Measurements from ENCODE around the gene EXOC1. TPM values are rescaled to one million over a fixed set of nuclear protein-coding genes. Genes with fewer than 3 reads are reported as not detected.

Gene EXOC1
- total RNA-seq, 1 experiment from 2014 or later, result 17.6 TPM

- intact Hi-C loops (cut with micrococcal nuclease), result loop anchor here (5.0 kb wide), 1 partner anchor 499 kb away; no protein-coding TSS in a partner anchor
- ChIA-PET RAD21 (ENCODE audit: low non-redundant PET in 1 of 2, low total read pairs in 2 of 2, uncharacterized antibody in 2 of 2, unreplicated experiment in 2 of 2) (no interaction called here), POLR2A (no interaction called here)
Observed at GRCh38 chr4:55808186-55808585, 45.3 kb upstream of the EXOC1 start.

More at GRCh38 chr4:55808186-55808585, 45.3 kb upstream of the EXOC1 start:
- Histone ChIP-seq H4K20me1 (ENCODE audit: insufficient read depth) (no peaks in the 10 kb centered on the region), H3K4me1 (ENCODE audit: control insufficient read depth in 1 of 2, insufficient read depth in 2 of 2, low read length in 2 of 2) (no peaks in the 10 kb centered on the region), H3K4me3 (replicated peaks in 1 of 2; ENCODE audit: low read depth in 1 of 2, low read length in 2 of 2) (no peak overlapping the region), H3K79me2 (ENCODE audit: insufficient read depth, low read length) (no peaks in the 10 kb centered on the region), H3K27me3 (ENCODE audit: insufficient read depth, low read length) (no peaks in the 10 kb centered on the region), H3K9me2 (ENCODE audit: insufficient read depth) (no peaks in the 10 kb centered on the region), H3K27ac (ENCODE audit: low read depth, low read length) (no peak overlapping the region), H3K9ac (ENCODE audit: low read length) (no peak overlapping the region), H3K36me3 (ENCODE audit: control insufficient read depth in 1 of 2, insufficient read depth in 2 of 2, low read length in 2 of 2) (no peaks in the 10 kb centered on the region), H3K4me2 (ENCODE audit: low read length) (no peak overlapping the region), H3K9me3 (ENCODE audit: control insufficient read depth in 1 of 2, insufficient read depth in 1 of 2, low read depth in 1 of 2, low read length in 2 of 2) (no peaks in the 10 kb centered on the region), H2AFZ (ENCODE audit: low read depth, low read length, poor library complexity, severe bottlenecking) (peak overlapping the region; percentile 16)
- DNase-seq (ENCODE audit: low read depth, low spot score) (no peak), ATAC-seq (no peak)
- no TSS peak for BruUV-seq (replicated peaks)
- TF ChIP-seq ELF1 (IDR thresholded peaks at IDR 0.05; ENCODE audit: borderline replicate concordance, low read depth), result no peak
- TF ChIP-seq, protein P1, sequence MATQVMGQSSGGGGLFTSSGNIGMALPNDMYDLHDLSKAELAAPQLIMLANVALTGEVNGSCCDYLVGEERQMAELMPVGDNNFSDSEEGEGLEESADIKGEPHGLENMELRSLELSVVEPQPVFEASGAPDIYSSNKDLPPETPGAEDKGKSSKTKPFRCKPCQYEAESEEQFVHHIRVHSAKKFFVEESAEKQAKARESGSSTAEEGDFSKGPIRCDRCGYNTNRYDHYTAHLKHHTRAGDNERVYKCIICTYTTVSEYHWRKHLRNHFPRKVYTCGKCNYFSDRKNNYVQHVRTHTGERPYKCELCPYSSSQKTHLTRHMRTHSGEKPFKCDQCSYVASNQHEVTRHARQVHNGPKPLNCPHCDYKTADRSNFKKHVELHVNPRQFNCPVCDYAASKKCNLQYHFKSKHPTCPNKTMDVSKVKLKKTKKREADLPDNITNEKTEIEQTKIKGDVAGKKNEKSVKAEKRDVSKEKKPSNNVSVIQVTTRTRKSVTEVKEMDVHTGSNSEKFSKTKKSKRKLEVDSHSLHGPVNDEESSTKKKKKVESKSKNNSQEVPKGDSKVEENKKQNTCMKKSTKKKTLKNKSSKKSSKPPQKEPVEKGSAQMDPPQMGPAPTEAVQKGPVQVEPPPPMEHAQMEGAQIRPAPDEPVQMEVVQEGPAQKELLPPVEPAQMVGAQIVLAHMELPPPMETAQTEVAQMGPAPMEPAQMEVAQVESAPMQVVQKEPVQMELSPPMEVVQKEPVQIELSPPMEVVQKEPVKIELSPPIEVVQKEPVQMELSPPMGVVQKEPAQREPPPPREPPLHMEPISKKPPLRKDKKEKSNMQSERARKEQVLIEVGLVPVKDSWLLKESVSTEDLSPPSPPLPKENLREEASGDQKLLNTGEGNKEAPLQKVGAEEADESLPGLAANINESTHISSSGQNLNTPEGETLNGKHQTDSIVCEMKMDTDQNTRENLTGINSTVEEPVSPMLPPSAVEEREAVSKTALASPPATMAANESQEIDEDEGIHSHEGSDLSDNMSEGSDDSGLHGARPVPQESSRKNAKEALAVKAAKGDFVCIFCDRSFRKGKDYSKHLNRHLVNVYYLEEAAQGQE (IDR thresholded peaks at IDR 0.05; ENCODE audit: low read depth), result no peak
- no peak for TF ChIP-seq SRF (IDR thresholded peaks at IDR 0.05; ENCODE audit: low read depth)
- TF ChIP-seq EGR1 (IDR thresholded peaks at IDR 0.05; ENCODE audit: low read depth), result no peak
- TF ChIP-seq RAD21 (IDR thresholded peaks at IDR 0.05; ENCODE audit: low read depth), result no peak
- no peak for TF ChIP-seq POLR2AphosphoS5 (IDR thresholded peaks at IDR 0.05; ENCODE audit: low read depth, low read length)
- TF ChIP-seq JUND (IDR thresholded peaks at IDR 0.05), result no peak
- no peak for TF ChIP-seq YY1 (IDR thresholded peaks at IDR 0.05; ENCODE audit: extremely low read depth, insufficient replicate concordance, low read depth, low read length)
- CTCF ChIA-PET, result no interaction called here
